H1 (cell line): ENCODE data around the gene CACNA1D. TPM values are rescaled to one million over a fixed set of nuclear protein-coding genes. Genes with fewer than 3 reads are reported as not detected.

Experiments used
- CTCF ChIA-PET: fragments of 300-600 bp; sonication (Branson Sonifier 250); formaldehyde crosslinking; loops from one replicate; lab custom pipeline; 2021; ENCODE audit not compliant: partially characterized antibody; lab: Charles Lee
- POLR2A ChIA-PET: fragments of 300-600 bp; sonication (Branson Sonifier 250); formaldehyde crosslinking; loops from one replicate; lab custom pipeline; 2021; ENCODE audit warnings: inconsistent platforms; ENCODE audit not compliant: partially characterized antibody; lab: Charles Lee
- DNase-seq, 2 experiments: peaks; one replicate each; pipeline versions ENCODE4 v3.0.0 to v3.0.0-alpha.2; 2010 to 2022; ENCODE audit warnings: low spot score in 2 of 2, low read depth in 1 of 2, mixed read lengths in 1 of 2
- FAIRE-seq: peaks from 2 replicates; lab custom pipeline; 2011; peaks lifted over from hg19 to GRCh38; lab: Jason Lieb, UNC
- H2AFZ ChIP-seq: 2 replicates; pipeline ENCODE4 v1.8.1; 2012; ENCODE audit warnings: low read length, inconsistent platforms
- H2AK5ac ChIP-seq: 2 replicates; pipeline ENCODE4 v1.6.1; 2013; ENCODE audit warnings: low read depth, low read length
- H2BK120ac ChIP-seq: replicated peaks from 2 replicates; pipeline ENCODE3; 2013; ENCODE audit warnings: low read depth, low read length, inconsistent platforms
- H2BK12ac ChIP-seq: 2 replicates; pipeline ENCODE4 v1.6.1; 2013; ENCODE audit warnings: low read depth, low read length
- H2BK15ac ChIP-seq: 2 replicates; pipeline ENCODE4 v1.6.1; 2013; ENCODE audit warnings: low read length
- H2BK20ac ChIP-seq: 2 replicates; pipeline ENCODE4 v1.6.1; 2013; ENCODE audit warnings: low read length
- H2BK5ac ChIP-seq: 2 replicates; pipeline ENCODE4 v1.6.1; 2013; ENCODE audit warnings: low read depth, low read length
- H3K14ac ChIP-seq: 2 replicates; pipeline ENCODE4 v1.6.1; 2013; ENCODE audit warnings: inconsistent platforms; ENCODE audit not compliant: insufficient read length
- H3K18ac ChIP-seq: 2 replicates; pipeline ENCODE4 v1.6.1; 2013; ENCODE audit warnings: low read length; ENCODE audit errors: extremely low read depth
- H3K23ac ChIP-seq: 2 replicates; pipeline ENCODE4 v1.6.1; 2013; ENCODE audit warnings: inconsistent platforms; ENCODE audit not compliant: insufficient read length
- H3K23me2 ChIP-seq: 2 replicates; pipeline ENCODE4 v1.6.1; 2013; ENCODE audit warnings: low read depth, low read length
- H3K27ac ChIP-seq: 2 replicates; pipeline ENCODE4 v1.6.1; 2011; ENCODE audit warnings: low read depth, low read length, inconsistent platforms
- H3K27me3 ChIP-seq, 4 experiments: replicated peaks in 1 of 4; 1 replicate in 1 of 4; 2 replicates in 3 of 4; pipeline versions ENCODE4 v1.6.1 to v1.8.1; 2011 to 2013; ENCODE audit warnings: low read length in 3 of 4, mild to moderate bottlenecking in 3 of 4, inconsistent platforms in 2 of 4, mixed read lengths in 2 of 4, moderate library complexity in 1 of 4; ENCODE audit not compliant: control insufficient read depth in 3 of 4, insufficient read depth in 3 of 4; ENCODE audit errors: extremely low read depth in 1 of 4
- H3K36me3 ChIP-seq, 4 experiments: 2 replicates each; pipeline versions ENCODE4 v1.6.1 to v1.8.1; 2011 to 2013; ENCODE audit warnings: mild to moderate bottlenecking in 4 of 4, low read length in 3 of 4, moderate library complexity in 2 of 4, control low read depth in 1 of 4, inconsistent platforms in 1 of 4; ENCODE audit not compliant: insufficient read depth in 4 of 4, control insufficient read depth in 2 of 4
- H3K4ac ChIP-seq: replicated peaks from 2 replicates; pipeline ENCODE3; 2013; ENCODE audit warnings: low read length, low read depth, mixed read lengths, inconsistent platforms; ENCODE audit not compliant: insufficient read length
- H3K4me1 ChIP-seq, 4 experiments: replicated peaks in 1 of 4; 1 replicate in 1 of 4; 2 replicates in 3 of 4; pipeline versions ENCODE4 v1.6.1 to v1.8.1; 2011 to 2013; ENCODE audit warnings: low read length in 3 of 4, inconsistent platforms in 2 of 4, mixed read lengths in 1 of 4; ENCODE audit not compliant: insufficient read depth in 4 of 4, control insufficient read depth in 3 of 4
- H3K4me2 ChIP-seq, 2 experiments: 2 replicates each; pipeline versions ENCODE4 v1.6.1 to v1.8.1; 2011 to 2013; ENCODE audit warnings: low read depth in 2 of 2, low read length in 2 of 2, control low read depth in 1 of 2, inconsistent platforms in 1 of 2, mild to moderate bottlenecking in 1 of 2; ENCODE audit not compliant: insufficient read depth in 1 of 2
- H3K4me3 ChIP-seq, 4 experiments: fragments of 200-600, 300-600 bp in 1 of 4; sonication (generic), shearing (Covaris generic), sonication (Bioruptor Twin) in 1 of 4; 2 replicates each; pipeline versions ENCODE4 v1.5.1 to v1.8.1; 2011 to 2016; ENCODE audit warnings: low read length in 4 of 4, low read depth in 3 of 4, control low read depth in 2 of 4, inconsistent platforms in 2 of 4, mild to moderate bottlenecking in 2 of 4, mixed read lengths in 1 of 4, moderate library complexity in 1 of 4; ENCODE audit not compliant: insufficient read depth in 2 of 4; ENCODE audit errors: extremely low read depth in 1 of 4
- H3K56ac ChIP-seq: replicated peaks from 2 replicates; pipeline ENCODE3; 2013; ENCODE audit warnings: low read depth, mild to moderate bottlenecking, mixed read lengths, low read length, inconsistent platforms; ENCODE audit not compliant: insufficient read length
- H3K79me1 ChIP-seq: 2 replicates; pipeline ENCODE4 v1.6.1; 2013; ENCODE audit warnings: low read depth, low read length, control low read depth
- H3K79me2 ChIP-seq, 2 experiments: 2 replicates each; pipeline versions ENCODE4 v1.6.1 to v1.8.1; 2012 to 2013; ENCODE audit warnings: low read length in 2 of 2, mild to moderate bottlenecking in 2 of 2, inconsistent platforms in 1 of 2; ENCODE audit not compliant: insufficient read depth in 2 of 2, control insufficient read depth in 1 of 2
- H3K9ac ChIP-seq, 4 experiments: replicated peaks in 1 of 4; 1 replicate in 1 of 4; 2 replicates in 3 of 4; pipeline versions ENCODE4 v1.6.1 to v1.8.1; 2011 to 2013; ENCODE audit warnings: low read depth in 3 of 4, low read length in 3 of 4, control low read depth in 2 of 4, mild to moderate bottlenecking in 2 of 4, moderate library complexity in 2 of 4, inconsistent platforms in 1 of 4; ENCODE audit errors: extremely low read depth in 1 of 4
- H3K9me3 ChIP-seq, 2 experiments: 2 replicates each; pipeline versions ENCODE4 v1.6.1 to v1.8.1; 2012 to 2013; ENCODE audit warnings: mild to moderate bottlenecking in 2 of 2, moderate library complexity in 2 of 2, control low read depth in 1 of 2, inconsistent platforms in 1 of 2, low read depth in 1 of 2, low read length in 1 of 2, mixed read lengths in 1 of 2; ENCODE audit not compliant: insufficient read depth in 2 of 2
- H4K20me1 ChIP-seq, 2 experiments: replicated peaks in 1 of 2; 2 replicates each; pipeline versions ENCODE3 to v1.8.1; 2011 to 2013; ENCODE audit warnings: inconsistent platforms in 2 of 2, low read length in 2 of 2, mild to moderate bottlenecking in 1 of 2; ENCODE audit not compliant: insufficient read depth in 2 of 2, control insufficient read depth in 1 of 2
- H4K5ac ChIP-seq: 2 replicates; pipeline ENCODE4 v1.6.1; 2013; ENCODE audit warnings: low read length, low read depth, mixed read lengths, inconsistent platforms; ENCODE audit not compliant: insufficient read length
- H4K8ac ChIP-seq: 2 replicates; pipeline ENCODE4 v1.8.0; 2013; ENCODE audit warnings: mild to moderate bottlenecking, moderate library complexity, low read length, inconsistent platforms; ENCODE audit not compliant: insufficient read depth; ENCODE audit errors: extremely low read depth
- H4K91ac ChIP-seq: replicated peaks from 2 replicates; pipeline ENCODE3; 2013; ENCODE audit warnings: low read length, mixed read lengths, inconsistent platforms; ENCODE audit not compliant: insufficient read length
- ASH2L ChIP-seq: fragments of 200-600, 300-600 bp; sonication (generic); IDR thresholded peaks from one replicate; pipeline ENCODE4 v1.7.1; 2017; ENCODE audit warnings: low read length
- CEBPB ChIP-seq: IDR thresholded peaks from 2 replicates; pipeline ENCODE4 v1.6.1; 2012; ENCODE audit warnings: low read depth, low read length
- EGR1 ChIP-seq: IDR thresholded peaks from 2 replicates; pipeline ENCODE4 v1.6.1; 2011; ENCODE audit warnings: low read depth, low read length, borderline replicate concordance
- GABPA ChIP-seq: IDR thresholded peaks from 2 replicates; pipeline ENCODE4 v1.6.1; 2011; ENCODE audit warnings: mild to moderate bottlenecking, low read length, moderate library complexity, borderline replicate concordance; ENCODE audit not compliant: insufficient read depth
- MAFK ChIP-seq: IDR thresholded peaks from 2 replicates; pipeline ENCODE4 v1.6.1; 2012; ENCODE audit warnings: low read depth, mild to moderate bottlenecking, improper control_type of control experiment, low read length
- NANOG ChIP-seq: IDR thresholded peaks from 2 replicates; pipeline ENCODE4 v1.6.1; 2011; ENCODE audit warnings: low read length, low read depth, mild to moderate bottlenecking, inconsistent platforms; ENCODE audit not compliant: insufficient read depth, poor library complexity, severe bottlenecking
- PHF8 ChIP-seq: fragments of 200-600 bp; sonication (generic); conservative IDR thresholded peaks from 2 replicates; pipeline ENCODE4 v1.7.1; 2012; ENCODE audit warnings: low read depth, mild to moderate bottlenecking, inconsistent platforms, low read length, moderate library complexity
- POU5F1 ChIP-seq: IDR thresholded peaks from 2 replicates; pipeline ENCODE4 v1.6.1; 2011; ENCODE audit warnings: low read depth, mild to moderate bottlenecking, low read length, moderate library complexity
- SAP30 ChIP-seq: fragments of 300-600 bp; sonication (generic); IDR thresholded peaks from 2 replicates; pipeline ENCODE4 v1.7.1; 2012; ENCODE audit warnings: low read length, moderate library complexity, mild to moderate bottlenecking, inconsistent platforms; ENCODE audit not compliant: insufficient read depth, insufficient replicate concordance
- TBP ChIP-seq: IDR thresholded peaks from 2 replicates; pipeline ENCODE4 v1.6.1; 2011; ENCODE audit warnings: low read depth, low read length, improper control_type of control experiment
- TCF12 ChIP-seq: IDR thresholded peaks from 2 replicates; pipeline ENCODE4 v1.6.1; 2011; ENCODE audit warnings: low read depth, mild to moderate bottlenecking, low read length
- WGBS, 2 experiments: shearing (Covaris generic) in 1 of 2; methylation state at CpG; one replicate each; pipeline versions ENCODE4 v1.1.6 to v1.1.7; 2013 to 2015; ENCODE audit warnings: low lambda C conversion rate in 2 of 2, mixed read lengths in 2 of 2, inconsistent platforms in 1 of 2, low coverage in 1 of 2, missing lambda C conversion rate in 1 of 2; ENCODE audit not compliant: insufficient replicate concordance in 2 of 2, insufficient coverage in 1 of 2, insufficient read length in 1 of 2; ENCODE audit errors: extremely low coverage in 1 of 2, missing lambda C conversion rate in 1 of 2; 5-methylcytosine and 5-hydroxymethylcytosine counted together
- polyA plus RNA-seq, 7 experiments: library from polyadenylated mRNA; depleted of rRNA in 3 of 7; stranded (reverse) in 5 of 7; unstranded in 2 of 7; fragments of >200 nt in 5 of 7; fragments of 200-250 nt in 2 of 7; gene quantifications; 1 replicate in 5 of 7; 2 replicates in 1 of 7; 4 replicates in 1 of 7; pipeline versions ENCODE4 v1.2.1 to v1.2.3, GENCODE V29; 2011 to 2013; ENCODE audit warnings: missing spikeins in 2 of 7, mixed read lengths in 2 of 7
- total RNA-seq: library from RNA; stranded (reverse); fragmentation: NEBNext Ultra II Directional; extraction: Animal tissue kit (Norgen Biotek cat#: 25700); gene quantifications from 2 replicates; pipeline ENCODE4 v1.2.1, GENCODE V29; 2021
- TF ChIP-seq, protein P1 (sequence below), 3 experiments: IDR thresholded peaks; 1 replicate in 2 of 3; 2 replicates in 1 of 3; pipeline versions ENCODE4 v1.5.1 to v1.6.1; 2011; ENCODE audit warnings: low read length in 3 of 3, mild to moderate bottlenecking in 3 of 3, inconsistent platforms in 2 of 3, low read depth in 1 of 3, moderate library complexity in 1 of 3; ENCODE audit not compliant: insufficient read depth in 1 of 3; ENCODE audit errors: control extremely low read depth in 1 of 3

CACNA1D gene
- total and polyA plus RNA-seq, 2 of the 8 experiments (the other 6 are each of a cell fraction or from before 2014, with no cell fraction given) = 2.0 to 2.9 TPM

GRCh38 chr3:53763353-53763752 lies 268.9 kb downstream of the CACNA1D start:
- no peak overlapping the region for H3K56ac ChIP-seq
- TF ChIP-seq ASH2L (no peak), MAFK (no peak), PHF8 (no peak), SAP30 (no peak), TCF12 (no peak), NANOG (no peak), POU5F1 (no peak), GABPA (no peak), TBP (no peak), EGR1 (no peak), CEBPB (no peak)
- TF ChIP-seq, protein P1, sequence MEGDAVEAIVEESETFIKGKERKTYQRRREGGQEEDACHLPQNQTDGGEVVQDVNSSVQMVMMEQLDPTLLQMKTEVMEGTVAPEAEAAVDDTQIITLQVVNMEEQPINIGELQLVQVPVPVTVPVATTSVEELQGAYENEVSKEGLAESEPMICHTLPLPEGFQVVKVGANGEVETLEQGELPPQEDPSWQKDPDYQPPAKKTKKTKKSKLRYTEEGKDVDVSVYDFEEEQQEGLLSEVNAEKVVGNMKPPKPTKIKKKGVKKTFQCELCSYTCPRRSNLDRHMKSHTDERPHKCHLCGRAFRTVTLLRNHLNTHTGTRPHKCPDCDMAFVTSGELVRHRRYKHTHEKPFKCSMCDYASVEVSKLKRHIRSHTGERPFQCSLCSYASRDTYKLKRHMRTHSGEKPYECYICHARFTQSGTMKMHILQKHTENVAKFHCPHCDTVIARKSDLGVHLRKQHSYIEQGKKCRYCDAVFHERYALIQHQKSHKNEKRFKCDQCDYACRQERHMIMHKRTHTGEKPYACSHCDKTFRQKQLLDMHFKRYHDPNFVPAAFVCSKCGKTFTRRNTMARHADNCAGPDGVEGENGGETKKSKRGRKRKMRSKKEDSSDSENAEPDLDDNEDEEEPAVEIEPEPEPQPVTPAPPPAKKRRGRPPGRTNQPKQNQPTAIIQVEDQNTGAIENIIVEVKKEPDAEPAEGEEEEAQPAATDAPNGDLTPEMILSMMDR (IDR thresholded peaks at IDR 0.05; ENCODE audit: control extremely low read depth in 1 of 3, insufficient read depth in 1 of 3, low read depth in 1 of 3, low read length in 3 of 3) = no peak

More at GRCh38 chr3:53763353-53763752, 268.9 kb downstream of the CACNA1D start:
- Histone ChIP-seq H2AK5ac (no peak overlapping the region), H2AFZ (no peak overlapping the region), H3K4me1 (peaks cover 0 to 3% (median 0%) of the 10 kb centered on the region in 4 experiments; a peak in 1 of 7 replicates), H3K4ac (no peak overlapping the region), H2BK12ac (no peak overlapping the region), H3K27me3 (no peaks in the 10 kb centered on the region), H3K36me3 (no peaks in the 10 kb centered on the region), H4K8ac (peak overlapping the region; percentile 64; the same call in 1 of the 2 replicates), H2BK15ac (no peak overlapping the region), H3K23me2 (no peaks in the 10 kb centered on the region), H2BK5ac (no peak overlapping the region), H3K27ac (no peak overlapping the region), H3K4me2 (no peak overlapping the region), H3K79me1 (no peaks in the 10 kb centered on the region), H3K9ac (no peak overlapping the region), H4K91ac (no peak overlapping the region), H3K79me2 (no peaks in the 10 kb centered on the region), H3K4me3 (no peak overlapping the region), H3K9me3 (no peaks in the 10 kb centered on the region), H2BK20ac (no peak overlapping the region), H4K20me1 (no peaks in the 10 kb centered on the region), H4K5ac (no peak overlapping the region), H3K14ac (no peak overlapping the region), H2BK120ac (no peak overlapping the region), H3K18ac (no peak overlapping the region), H3K23ac (no peak overlapping the region)
- WGBS, 2 experiments = 88% methylated on average over 7 of the region's 7 CpGs; no CpG with 5 or more reads in 1 of the 2 experiments
- ChIA-PET POLR2A (no interaction called here), CTCF (no interaction called here)
- FAIRE-seq (no peak), DNase-seq (no peak)
